NB4 (cell line): ENCODE results near the gene DLX2.
"Not testable (repeated sequence)": the region's sequence is repeated elsewhere in the genome, so short reads cannot be mapped to it uniquely, and the experiment has no call there.

Source experiments
- DNase-seq: peaks from one replicate; pipeline ENCODE4 v3.0.0; 2010; ENCODE audit warnings: low read depth
- H3K4me3 ChIP-seq: one replicate; pipeline ENCODE4 v1.5.1; 2011; ENCODE audit warnings: mild to moderate bottlenecking, low read depth, low read length, moderate library complexity
- MYC ChIP-seq: IDR thresholded peaks from 2 replicates; pipeline ENCODE4 v1.6.1; 2011; ENCODE audit warnings: low read depth, low read length
- POLR2A ChIP-seq: IDR thresholded peaks from 2 replicates; pipeline ENCODE4 v1.6.1; 2011; ENCODE audit warnings: mild to moderate bottlenecking; ENCODE audit not compliant: insufficient read length; ENCODE audit errors: extremely low read depth
- TF ChIP-seq, protein P1 (sequence below): IDR thresholded peaks from 2 replicates; pipeline ENCODE4 v1.6.1; 2011; ENCODE audit warnings: low read depth, low read length
- TF ChIP-seq, protein P2 (sequence below): IDR thresholded peaks from one replicate; pipeline ENCODE4 v1.5.1; 2012; ENCODE audit warnings: low read depth, low read length

DLX2 gene

DNA sequence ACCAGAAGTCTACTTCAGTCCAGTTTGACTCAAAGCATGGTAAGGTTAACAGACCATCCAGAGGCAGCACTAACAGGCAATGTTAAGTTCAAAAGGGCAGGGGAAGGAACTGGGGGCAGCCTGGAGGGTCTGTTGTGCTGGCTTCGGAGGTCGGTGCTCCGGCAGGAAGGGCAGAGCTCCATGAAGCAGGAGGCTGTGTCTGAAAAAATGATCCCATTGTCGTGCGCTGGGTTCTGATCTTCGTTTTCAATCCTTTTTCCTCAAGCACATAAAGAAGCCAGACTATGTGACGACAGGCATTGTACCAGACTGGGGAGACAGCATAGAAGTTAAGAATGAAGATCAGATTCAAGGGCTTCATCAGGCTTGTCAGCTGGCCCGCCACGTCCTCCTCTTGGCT is 39.3 kb downstream of the DLX2 start:
- DNase-seq: no peak
- H3K4me3 ChIP-seq: no peak overlapping the region
- TF ChIP-seq, protein P1, sequence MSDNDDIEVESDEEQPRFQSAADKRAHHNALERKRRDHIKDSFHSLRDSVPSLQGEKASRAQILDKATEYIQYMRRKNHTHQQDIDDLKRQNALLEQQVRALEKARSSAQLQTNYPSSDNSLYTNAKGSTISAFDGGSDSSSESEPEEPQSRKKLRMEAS: no peak
- TF ChIP-seq, protein P2, sequence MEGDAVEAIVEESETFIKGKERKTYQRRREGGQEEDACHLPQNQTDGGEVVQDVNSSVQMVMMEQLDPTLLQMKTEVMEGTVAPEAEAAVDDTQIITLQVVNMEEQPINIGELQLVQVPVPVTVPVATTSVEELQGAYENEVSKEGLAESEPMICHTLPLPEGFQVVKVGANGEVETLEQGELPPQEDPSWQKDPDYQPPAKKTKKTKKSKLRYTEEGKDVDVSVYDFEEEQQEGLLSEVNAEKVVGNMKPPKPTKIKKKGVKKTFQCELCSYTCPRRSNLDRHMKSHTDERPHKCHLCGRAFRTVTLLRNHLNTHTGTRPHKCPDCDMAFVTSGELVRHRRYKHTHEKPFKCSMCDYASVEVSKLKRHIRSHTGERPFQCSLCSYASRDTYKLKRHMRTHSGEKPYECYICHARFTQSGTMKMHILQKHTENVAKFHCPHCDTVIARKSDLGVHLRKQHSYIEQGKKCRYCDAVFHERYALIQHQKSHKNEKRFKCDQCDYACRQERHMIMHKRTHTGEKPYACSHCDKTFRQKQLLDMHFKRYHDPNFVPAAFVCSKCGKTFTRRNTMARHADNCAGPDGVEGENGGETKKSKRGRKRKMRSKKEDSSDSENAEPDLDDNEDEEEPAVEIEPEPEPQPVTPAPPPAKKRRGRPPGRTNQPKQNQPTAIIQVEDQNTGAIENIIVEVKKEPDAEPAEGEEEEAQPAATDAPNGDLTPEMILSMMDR: no peak
- TF ChIP-seq MYC: no peak
- no peak for TF ChIP-seq POLR2A

DNA sequence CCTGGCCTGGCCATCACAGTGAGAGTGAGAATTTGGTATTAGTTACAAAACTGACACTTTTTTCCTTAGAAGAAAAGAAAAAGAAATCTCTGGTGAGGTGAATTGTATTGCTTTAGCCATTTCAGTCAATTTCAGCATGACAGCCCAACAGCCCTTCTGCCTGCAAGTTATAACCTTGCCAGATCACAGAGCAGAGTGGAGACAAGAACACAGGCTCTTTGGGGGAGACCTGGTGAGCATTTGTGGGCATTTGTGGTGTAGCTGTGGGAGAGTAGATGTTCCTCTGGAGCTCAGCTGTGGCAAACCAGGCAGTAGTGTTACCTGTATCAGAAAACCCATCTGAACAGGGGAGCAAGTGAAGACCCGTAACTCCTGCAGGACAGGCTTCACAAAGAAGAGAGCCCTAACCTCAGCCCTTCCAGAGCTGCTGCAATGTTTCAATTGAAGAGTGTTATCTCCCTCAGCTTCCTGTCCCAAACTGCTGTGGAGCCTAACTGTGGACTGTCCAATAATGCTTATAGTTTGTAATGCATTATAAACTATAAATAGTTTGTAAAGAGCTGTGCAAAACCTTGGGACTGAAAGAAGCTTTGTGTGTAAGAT is 40.2 kb downstream of the DLX2 start:
- TF ChIP-seq, protein P1: no peak
- no peak for TF ChIP-seq MYC
- TF ChIP-seq, protein P2: no peak
- TF ChIP-seq POLR2A: no peak
- no peak overlapping the region for H3K4me3 ChIP-seq
- DNase-seq: no peak

DNA sequence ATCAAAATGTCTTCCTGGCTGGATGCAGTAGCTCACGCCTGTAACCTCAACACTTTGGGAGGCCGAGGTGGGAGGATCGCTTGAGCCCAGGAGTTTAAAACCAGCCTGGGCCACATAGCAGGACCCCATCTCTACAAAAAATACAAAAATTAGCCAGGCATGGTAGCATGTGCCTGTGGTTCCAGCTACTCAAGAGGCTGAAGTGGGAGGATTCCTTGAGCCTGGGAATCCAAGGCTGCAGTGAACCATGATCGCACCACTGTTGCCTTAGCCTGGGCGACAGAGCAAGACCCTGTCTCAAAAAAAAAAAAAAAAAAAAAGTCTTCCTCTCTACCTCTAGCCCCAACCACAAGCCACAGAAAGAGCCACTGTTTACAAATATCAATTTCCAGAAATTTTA is 42.6 kb downstream of the DLX2 start:
- H3K4me3 ChIP-seq, DNase-seq: not testable (repeated sequence)

DNA sequence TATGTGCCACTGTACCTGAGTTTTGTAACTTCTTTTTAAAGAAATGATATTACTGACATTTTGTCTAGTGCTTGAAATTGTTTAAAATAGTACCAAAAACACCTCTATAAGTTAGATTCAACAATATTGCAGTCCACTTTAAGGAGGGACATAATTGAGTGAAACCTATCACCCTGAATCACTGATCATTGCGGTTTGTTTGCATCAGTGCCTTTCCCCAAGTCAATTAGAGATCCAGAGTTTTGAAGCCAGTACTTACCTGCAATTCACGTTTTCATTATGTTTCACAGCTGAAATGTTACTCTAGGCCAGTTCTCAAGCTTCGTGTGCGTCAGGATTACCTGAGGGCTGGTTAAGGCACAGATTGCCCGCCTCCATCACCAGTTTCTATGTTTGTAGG is 44.0 kb downstream of the DLX2 start:
- TF ChIP-seq, protein P2: no peak
- TF ChIP-seq MYC (no peak), POLR2A (no peak)
- TF ChIP-seq, protein P1: no peak
- H3K4me3 ChIP-seq: no peak overlapping the region
- no peak for DNase-seq

DNA sequence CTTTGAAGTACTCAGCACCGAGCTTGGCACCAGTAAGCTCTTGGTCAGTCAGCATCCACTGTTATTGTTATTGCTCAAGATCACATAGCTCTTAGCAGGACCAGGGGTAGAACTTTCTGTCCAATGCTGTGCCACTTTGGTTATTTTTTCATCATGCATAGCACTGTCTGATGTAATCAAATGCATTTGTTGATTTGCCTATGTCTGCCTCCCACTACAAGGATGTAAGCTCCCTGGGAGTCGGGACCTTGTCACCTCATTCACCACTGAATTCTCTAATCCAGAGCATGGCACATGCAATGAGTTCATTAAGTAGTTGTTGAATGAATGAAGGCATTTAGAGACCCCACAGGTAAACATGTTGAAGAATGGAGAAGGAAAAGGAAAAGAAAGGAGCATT is 46.4 kb downstream of the DLX2 start:
- no peak overlapping the region for H3K4me3 ChIP-seq
- TF ChIP-seq POLR2A: no peak
- no peak for DNase-seq

DNA sequence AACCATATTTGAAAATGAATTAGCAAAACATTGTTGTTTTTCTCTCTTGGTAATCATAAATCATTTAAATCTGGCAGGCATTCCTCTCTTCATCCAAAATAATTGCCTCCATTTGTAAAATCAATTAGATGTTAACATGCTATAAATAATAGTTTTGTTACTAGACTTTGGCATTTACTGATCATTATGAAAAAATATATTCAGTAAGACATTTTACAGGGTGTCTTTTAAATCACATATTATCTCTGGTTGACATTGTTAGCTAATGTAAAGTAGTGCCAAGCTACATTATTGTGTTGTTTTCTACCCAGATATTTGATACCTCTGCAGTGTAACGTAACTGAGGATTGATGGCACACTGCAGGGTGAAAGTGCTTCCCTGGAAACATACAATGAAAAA is 49.2 kb downstream of the DLX2 start:
- TF ChIP-seq MYC: no peak
- TF ChIP-seq, protein P1: no peak
- TF ChIP-seq, protein P2: no peak
- no peak for TF ChIP-seq POLR2A
- H3K4me3 ChIP-seq: no peak overlapping the region
- DNase-seq: no peak
